OCI-LY7 (cell line): ENCODE data around the gene LRBA. TPM values are rescaled to one million over a fixed set of nuclear protein-coding genes. Genes with fewer than 3 reads are reported as not detected.

Experiments used
- BruUV-seq: library from RNA; stranded (reverse); fragments of 400-500 nt; replicated peaks from 2 replicates; lab custom pipeline; 2021; lab: Mats Ljungman, UMichigan
- CTCF ChIA-PET: fragments of 300-600 bp; sonication (Branson Sonifier 250); formaldehyde crosslinking; loops from one replicate; lab custom pipeline; 2022; ENCODE audit warnings: antibody characterized with exemption; ENCODE audit not compliant: unreplicated experiment; lab: Charles Lee
- POLR2A ChIA-PET: fragments of 300-600 bp; sonication (Branson Sonifier 250); formaldehyde crosslinking; loops from one replicate; lab custom pipeline; 2022; ENCODE audit warnings: antibody characterized with exemption; lab: Charles Lee
- DNase-seq: peaks from one replicate; pipeline ENCODE4 v3.0.0-alpha.2; 2015; ENCODE audit warnings: low spot score
- H2AFZ ChIP-seq: fragments of 200-600 bp; sonication (generic), shearing (Covaris generic); 2 replicates; pipeline ENCODE4 v1.6.1; 2014; ENCODE audit warnings: mild to moderate bottlenecking, antibody characterized with exemption, low read length, moderate library complexity
- H3K27ac ChIP-seq: fragments of 200-600 bp; sonication (generic); 2 replicates; pipeline ENCODE4 v1.5.1; 2014; ENCODE audit warnings: mixed run types, low read depth, mild to moderate bottlenecking, moderate library complexity, low read length, inconsistent platforms; ENCODE audit not compliant: poor library complexity, severe bottlenecking
- H3K36me3 ChIP-seq: fragments of 200-600 bp; sonication (generic); 2 replicates; pipeline ENCODE4 v1.6.1; 2014; ENCODE audit warnings: mild to moderate bottlenecking, antibody characterized with exemption, low read length, moderate library complexity, mixed read lengths; ENCODE audit not compliant: insufficient read depth
- H3K4me1 ChIP-seq: fragments of 200-600 bp; sonication (generic); 2 replicates; pipeline ENCODE4 v1.5.1; 2014; ENCODE audit warnings: mild to moderate bottlenecking, low read length; ENCODE audit not compliant: insufficient read depth, poor library complexity, severe bottlenecking
- H3K4me2 ChIP-seq: fragments of 200-600 bp; sonication (generic); 2 replicates; pipeline ENCODE4 v1.6.1; 2014; ENCODE audit warnings: mild to moderate bottlenecking, low read length
- H3K4me3 ChIP-seq: fragments of 200-600 bp; sonication (generic); 2 replicates; pipeline ENCODE4 v1.5.1; 2014; ENCODE audit warnings: mild to moderate bottlenecking, low read depth, low read length; ENCODE audit not compliant: poor library complexity, severe bottlenecking
- H3K79me2 ChIP-seq: fragments of 200-600 bp; sonication (generic); 2 replicates; pipeline ENCODE4 v1.6.1; 2016; ENCODE audit warnings: low read depth, mild to moderate bottlenecking, low read length, moderate library complexity, mixed read lengths; ENCODE audit not compliant: insufficient read depth
- H3K9me2 ChIP-seq: fragments of 200-600 bp; sonication (generic); 2 replicates; pipeline ENCODE4 v1.6.1; 2016; ENCODE audit warnings: mild to moderate bottlenecking, low read length, mixed read lengths; ENCODE audit not compliant: insufficient read depth
- H3K9me3 ChIP-seq: fragments of 200-600 bp; sonication (generic); 2 replicates; pipeline ENCODE4 v1.6.1; 2014; ENCODE audit warnings: mild to moderate bottlenecking, mixed run types, low read length, mixed read lengths
- H4K20me1 ChIP-seq: fragments of 200-600 bp; sonication (generic); 2 replicates; pipeline ENCODE4 v1.6.1; 2014; ENCODE audit warnings: mild to moderate bottlenecking, antibody characterized with exemption, low read length, moderate library complexity, mixed read lengths; ENCODE audit not compliant: insufficient read depth
- CTCF ChIP-seq: fragments of 200-600 bp; sonication (generic); conservative IDR thresholded peaks from 2 replicates; pipeline ENCODE4 v1.5.1; 2014; ENCODE audit warnings: mild to moderate bottlenecking, antibody characterized with exemption, low read length, moderate library complexity, mixed read lengths
- EZH2phosphoT487 ChIP-seq: fragments of 200-600 bp; sonication (generic); IDR thresholded peaks from 2 replicates; pipeline ENCODE4 v1.6.1; 2018; ENCODE audit warnings: low read depth, borderline replicate concordance, mild to moderate bottlenecking, mixed run types, antibody characterized with exemption, low read length, moderate library complexity, mixed read lengths
- intact Hi-C: fragments of 100-400 bp; cut with micrococcal nuclease; formaldehyde crosslinking; loops from one replicate; pipeline ENCODE4 v1.10.0; 2022; ENCODE audit not compliant: unreplicated experiment
- total RNA-seq, 2 experiments: library from RNA; depleted of rRNA in 1 of 2; stranded (reverse); fragments of >200 nt in 1 of 2; shearing (Covaris generic) in 1 of 2; gene quantifications; 2 replicates each; pipeline ENCODE4 v1.2.3, GENCODE V29; 2014 to 2022

Gene LRBA
- total RNA-seq, 2 experiments from 2014 or later, result 60.4 to 66.7 TPM

GRCh38 chr4:150765216-150765615 is 249.9 kb downstream of the LRBA start:
- H3K79me2 ChIP-seq, result no peaks in the 10 kb centered on the region
- intact Hi-C loops, result no loop called here
- POLR2A ChIA-PET, result interaction anchor here (1.0 kb wide), 1 partner anchor 10 kb away, joined by 8 read pairs; no protein-coding TSS in a partner anchor

DNA sequence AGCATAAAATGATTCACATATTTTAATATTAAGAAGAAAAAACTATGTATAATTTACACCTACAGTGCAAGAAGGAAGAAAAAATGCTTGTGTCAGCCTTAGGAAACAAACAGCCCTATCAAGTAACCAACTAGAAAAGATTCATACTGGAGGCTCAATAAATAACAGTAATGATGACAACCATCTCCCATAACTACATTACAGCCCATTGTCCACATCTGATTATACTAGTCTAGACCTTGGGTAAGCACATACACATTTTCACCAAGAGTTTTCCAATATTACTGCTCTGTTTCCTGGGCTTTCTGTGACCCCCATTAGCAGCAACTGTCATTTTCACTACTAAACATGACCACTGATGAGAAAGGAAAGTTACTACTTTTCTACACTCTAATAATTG is 263.4 kb downstream of the LRBA start:
- no peaks in the 10 kb centered on the region for H4K20me1 ChIP-seq
- intact Hi-C loops, result no loop called here
- H3K79me2 ChIP-seq, result no peaks in the 10 kb centered on the region
- ChIA-PET POLR2A (no interaction called here), CTCF (no interaction called here)
- no peaks in the 10 kb centered on the region for H3K9me2 ChIP-seq
- no TSS peak for BruUV-seq
- H3K36me3 ChIP-seq, result no peaks in the 10 kb centered on the region
- H3K4me3 ChIP-seq, result no peak overlapping the region
- no peak for DNase-seq
- no peaks in the 10 kb centered on the region for H3K4me1 ChIP-seq
- no peak overlapping the region for H2AFZ ChIP-seq
- H3K4me2 ChIP-seq, result no peak overlapping the region
- H3K9me3 ChIP-seq, result no peaks in the 10 kb centered on the region
- no peak for TF ChIP-seq CTCF
- TF ChIP-seq EZH2phosphoT487, result no peak
- H3K27ac ChIP-seq, result no peak overlapping the region

More at GRCh38 chr4:150765216-150765615, 249.9 kb downstream of the LRBA start:
- H3K9me2 ChIP-seq, result no peaks in the 10 kb centered on the region
- no peaks in the 10 kb centered on the region for H4K20me1 ChIP-seq
- CTCF ChIA-PET, result no interaction called here
- DNase-seq, result no peak
- no peaks in the 10 kb centered on the region for H3K36me3 ChIP-seq
- no TSS peak for BruUV-seq
- no peak for TF ChIP-seq CTCF
- TF ChIP-seq EZH2phosphoT487, result no peak
- H3K27ac ChIP-seq, result no peak overlapping the region
- H3K4me3 ChIP-seq, result no peak overlapping the region
- no peak overlapping the region for H3K4me2 ChIP-seq
- no peaks in the 10 kb centered on the region for H3K9me3 ChIP-seq
- H2AFZ ChIP-seq, result no peak overlapping the region
- H3K4me1 ChIP-seq, result no peaks in the 10 kb centered on the region

- POLR2A ChIA-PET, result interaction anchor here (1.4 kb wide), 1 partner anchor 16 kb away, joined by 6 read pairs; no protein-coding TSS in a partner anchor
- CTCF ChIA-PET, result no interaction called here
Measured at GRCh38 chr4:150750824-150751223, 264.3 kb downstream of the LRBA start.

More at GRCh38 chr4:150750824-150751223, 264.3 kb downstream of the LRBA start:
- H3K36me3 ChIP-seq, result no peaks in the 10 kb centered on the region
- TF ChIP-seq EZH2phosphoT487, result no peak
- TF ChIP-seq CTCF, result no peak
- H3K4me3 ChIP-seq, result no peak overlapping the region
- H4K20me1 ChIP-seq, result no peaks in the 10 kb centered on the region
- intact Hi-C loops, result no loop called here
- no peak for DNase-seq
- BruUV-seq, result no TSS peak
- H2AFZ ChIP-seq, result no peak overlapping the region
- no peaks in the 10 kb centered on the region for H3K79me2 ChIP-seq
- no peak overlapping the region for H3K4me2 ChIP-seq
- no peaks in the 10 kb centered on the region for H3K9me2 ChIP-seq
- H3K9me3 ChIP-seq, result no peaks in the 10 kb centered on the region
- H3K4me1 ChIP-seq, result no peaks in the 10 kb centered on the region
- no peak overlapping the region for H3K27ac ChIP-seq
